ENCODE measurements around the gene TBC1D5.

Gene TBC1D5

GRCh38 chr3:17423786-17424536 lies 318.5 kb downstream of the TBC1D5 start:
- H3K9me3 ChIP-seq: no peaks in the 10 kb centered on the region
- TF ChIP-seq, protein P1, sequence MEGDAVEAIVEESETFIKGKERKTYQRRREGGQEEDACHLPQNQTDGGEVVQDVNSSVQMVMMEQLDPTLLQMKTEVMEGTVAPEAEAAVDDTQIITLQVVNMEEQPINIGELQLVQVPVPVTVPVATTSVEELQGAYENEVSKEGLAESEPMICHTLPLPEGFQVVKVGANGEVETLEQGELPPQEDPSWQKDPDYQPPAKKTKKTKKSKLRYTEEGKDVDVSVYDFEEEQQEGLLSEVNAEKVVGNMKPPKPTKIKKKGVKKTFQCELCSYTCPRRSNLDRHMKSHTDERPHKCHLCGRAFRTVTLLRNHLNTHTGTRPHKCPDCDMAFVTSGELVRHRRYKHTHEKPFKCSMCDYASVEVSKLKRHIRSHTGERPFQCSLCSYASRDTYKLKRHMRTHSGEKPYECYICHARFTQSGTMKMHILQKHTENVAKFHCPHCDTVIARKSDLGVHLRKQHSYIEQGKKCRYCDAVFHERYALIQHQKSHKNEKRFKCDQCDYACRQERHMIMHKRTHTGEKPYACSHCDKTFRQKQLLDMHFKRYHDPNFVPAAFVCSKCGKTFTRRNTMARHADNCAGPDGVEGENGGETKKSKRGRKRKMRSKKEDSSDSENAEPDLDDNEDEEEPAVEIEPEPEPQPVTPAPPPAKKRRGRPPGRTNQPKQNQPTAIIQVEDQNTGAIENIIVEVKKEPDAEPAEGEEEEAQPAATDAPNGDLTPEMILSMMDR (IDR thresholded peaks at IDR 0.05): no peak
- H3K4me1 ChIP-seq: no peaks in the 10 kb centered on the region
- no peaks in the 10 kb centered on the region for H3K27me3 ChIP-seq
- H3K36me3 ChIP-seq: no peaks in the 10 kb centered on the region
- H3K4me3 ChIP-seq: no peak overlapping the region
- no peak for DNase-seq
- intact Hi-C loops (cut with DNase I; ENCODE audit: low total_unique reads): no loop called here
- no peak overlapping the region for H3K27ac ChIP-seq

DNA sequence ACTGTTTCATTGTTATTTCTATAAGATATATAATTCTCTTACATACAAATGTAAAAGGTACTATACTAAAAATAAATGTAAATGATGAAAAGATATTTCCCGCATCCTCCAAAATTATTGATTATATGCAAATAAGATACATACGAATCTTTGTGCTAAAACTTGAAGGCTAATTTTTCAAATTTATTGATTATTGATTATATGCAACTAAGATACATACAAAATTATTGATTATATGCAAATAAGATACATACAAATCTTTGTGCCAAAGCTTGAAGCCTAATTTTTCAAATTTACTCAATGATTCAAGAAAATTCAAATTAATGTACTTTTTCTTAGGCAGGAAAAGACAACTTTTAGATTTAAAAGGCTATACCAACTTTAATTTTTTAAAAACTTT lies 319.8 kb downstream of the TBC1D5 start:
- intact Hi-C loops (cut with DNase I; ENCODE audit: low total_unique reads): no loop called here
- Histone ChIP-seq H3K27me3 (no peaks in the 10 kb centered on the region), H3K27ac (no peak overlapping the region), H3K4me3 (no peak overlapping the region), H3K9me3 (no peaks in the 10 kb centered on the region), H3K4me1 (no peaks in the 10 kb centered on the region), H3K36me3 (no peaks in the 10 kb centered on the region)
- DNase-seq: no peak
- TF ChIP-seq, protein P1 (IDR thresholded peaks at IDR 0.05): no peak

- Histone ChIP-seq H3K36me3 (no peaks in the 10 kb centered on the region), H3K4me1 (no peaks in the 10 kb centered on the region), H3K27me3 (no peaks in the 10 kb centered on the region), H3K27ac (no peak overlapping the region), H3K9me3 (no peaks in the 10 kb centered on the region), H3K4me3 (no peak overlapping the region)
- DNase-seq: no peak
- TF ChIP-seq, protein P1 (IDR thresholded peaks at IDR 0.05): no peak
- intact Hi-C loops (cut with DNase I; ENCODE audit: low total_unique reads): no loop called here
Measured at GRCh38 chr3:17420668-17421067, 321.8 kb downstream of the TBC1D5 start.

DNA sequence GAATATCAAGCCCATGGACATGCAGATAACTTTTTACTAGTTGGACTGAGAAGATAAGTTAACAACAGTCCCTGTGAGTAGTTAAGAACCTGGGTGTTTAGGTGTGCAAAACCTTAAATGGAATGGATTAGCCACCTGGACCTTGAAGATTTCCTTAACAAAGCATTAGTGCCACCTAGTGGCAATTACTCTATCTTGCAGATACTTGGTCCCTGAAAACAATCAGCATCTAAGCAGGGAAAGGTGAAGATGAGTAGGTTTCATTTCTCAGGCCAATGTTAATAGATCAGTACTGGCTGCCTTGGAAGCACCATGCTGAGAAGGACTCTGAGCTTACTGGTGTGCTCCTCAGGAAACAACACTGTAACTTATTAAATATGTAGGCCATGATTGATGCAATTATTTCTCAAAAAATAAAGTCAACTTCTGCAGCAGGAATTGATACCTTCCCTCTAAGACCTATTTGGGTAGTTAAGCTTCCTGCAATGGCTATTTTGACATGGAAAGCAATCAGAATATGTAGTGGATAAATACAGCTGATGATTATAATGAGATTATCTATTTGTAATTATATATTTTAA lies 329.4 kb downstream of the TBC1D5 start:
- no peak for DNase-seq
- Histone ChIP-seq H3K36me3 (no peaks in the 10 kb centered on the region), H3K9me3 (no peaks in the 10 kb centered on the region), H3K27me3 (no peaks in the 10 kb centered on the region), H3K4me3 (no peak overlapping the region), H3K27ac (no peak overlapping the region), H3K4me1 (no peaks in the 10 kb centered on the region)
- TF ChIP-seq, protein P1 (IDR thresholded peaks at IDR 0.05): peak; percentile 66 to 68
- intact Hi-C loops (cut with DNase I; ENCODE audit: low total_unique reads): loop anchor here (10.0 kb wide), 2 partner anchors 148 to 808 kb away; partner anchors contain the start of gene DAZL

- Histone ChIP-seq H3K27ac (no peak overlapping the region), H3K9me3 (no peaks in the 10 kb centered on the region), H3K36me3 (no peaks in the 10 kb centered on the region), H3K27me3 (no peaks in the 10 kb centered on the region), H3K4me1 (no peaks in the 10 kb centered on the region), H3K4me3 (no peak overlapping the region)
- DNase-seq: no peak
- TF ChIP-seq, protein P1 (IDR thresholded peaks at IDR 0.05): no peak
- intact Hi-C loops (cut with DNase I; ENCODE audit: low total_unique reads): loop anchor here (10.0 kb wide), 2 partner anchors 147 to 807 kb away; partner anchors contain the start of gene DAZL
Measured at GRCh38 chr3:17411157-17411877, 331.1 kb downstream of the TBC1D5 start.
